Astrocyte (in vitro differentiated cells and primary cell): ENCODE data around the gene VAMP8. TPM values are rescaled to one million over a fixed set of nuclear protein-coding genes. Genes with fewer than 3 reads are reported as not detected.
"Not testable (repeated sequence)": the region's sequence is repeated elsewhere in the genome, so short reads cannot be mapped to it uniquely, and the experiment has no call there.

Experiments
- DNase-seq: peaks from one replicate; pipeline ENCODE4 v3.0.0-alpha.2; 2010; ENCODE audit warnings: low read depth
- FAIRE-seq: peaks from 2 replicates; lab custom pipeline; 2011; peaks lifted over from hg19 to GRCh38; lab: Jason Lieb, UNC
- H2AFZ ChIP-seq: 2 replicates; pipeline ENCODE4 v1.6.0; 2012; ENCODE audit warnings: low read depth, low read length, inconsistent platforms
- H3K27ac ChIP-seq: 2 replicates; pipeline ENCODE4 v1.5.1; 2011; ENCODE audit warnings: low read depth, low read length, inconsistent platforms
- H3K27me3 ChIP-seq: 2 replicates; pipeline ENCODE4 v1.6.0; 2011; ENCODE audit warnings: low read length, inconsistent platforms; ENCODE audit not compliant: insufficient read depth
- H3K36me3 ChIP-seq: 2 replicates; pipeline ENCODE4 v1.5.1; 2011; ENCODE audit warnings: low read length, inconsistent platforms; ENCODE audit not compliant: insufficient read depth
- H3K4me1 ChIP-seq: 2 replicates; pipeline ENCODE4 v1.5.1; 2011; ENCODE audit warnings: low read length, inconsistent platforms; ENCODE audit not compliant: insufficient read depth
- H3K4me2 ChIP-seq: 2 replicates; pipeline ENCODE4 v1.6.0; 2012; ENCODE audit warnings: low read length, inconsistent platforms
- H3K4me3 ChIP-seq: 2 replicates; pipeline ENCODE4 v1.5.1; 2011; ENCODE audit warnings: low read depth, mild to moderate bottlenecking, low read length, inconsistent platforms; ENCODE audit not compliant: insufficient read depth
- H3K79me2 ChIP-seq: 2 replicates; pipeline ENCODE4 v1.6.0; 2012; ENCODE audit warnings: mild to moderate bottlenecking, low read length, inconsistent platforms; ENCODE audit not compliant: insufficient read depth
- H3K9ac ChIP-seq: 2 replicates; pipeline ENCODE4 v1.6.0; 2012; ENCODE audit warnings: mild to moderate bottlenecking, low read length, inconsistent platforms
- H3K9me3 ChIP-seq: 2 replicates; pipeline ENCODE4 v1.5.1; 2012; ENCODE audit warnings: low read depth, mild to moderate bottlenecking, low read length, inconsistent platforms; ENCODE audit not compliant: insufficient read depth
- H4K20me1 ChIP-seq: 2 replicates; pipeline ENCODE4 v1.6.0; 2012; ENCODE audit warnings: low read length, inconsistent platforms; ENCODE audit not compliant: insufficient read depth
- H3K27ac Mint-ChIP-seq: one replicate; pipeline ENCODE4 v1.8.0; 2021; ENCODE audit warnings: mild to moderate bottlenecking, mixed read lengths; ENCODE audit not compliant: unreplicated experiment
- H3K27me3 Mint-ChIP-seq: one replicate; pipeline ENCODE4 v1.8.0; 2021; ENCODE audit warnings: low read depth, mixed read lengths; ENCODE audit not compliant: unreplicated experiment
- H3K36me3 Mint-ChIP-seq: one replicate; pipeline ENCODE4 v1.8.0; 2021; ENCODE audit warnings: low read depth, mixed read lengths; ENCODE audit not compliant: unreplicated experiment
- H3K4me1 Mint-ChIP-seq: one replicate; pipeline ENCODE4 v1.8.0; 2021; ENCODE audit warnings: low read depth, mixed read lengths; ENCODE audit not compliant: unreplicated experiment
- H3K4me3 Mint-ChIP-seq: one replicate; pipeline ENCODE4 v1.8.0; 2021; ENCODE audit warnings: mild to moderate bottlenecking, moderate library complexity, mixed read lengths; ENCODE audit not compliant: unreplicated experiment
- H3K9me3 Mint-ChIP-seq: one replicate; pipeline ENCODE4 v1.8.0; 2021; ENCODE audit warnings: mild to moderate bottlenecking, mixed read lengths; ENCODE audit not compliant: unreplicated experiment
- EZH2 ChIP-seq: IDR thresholded peaks from 2 replicates; pipeline ENCODE4 v1.6.1; 2012; ENCODE audit warnings: mild to moderate bottlenecking, low read length, inconsistent platforms; ENCODE audit not compliant: insufficient read depth
- total RNA-seq: library from RNA; stranded (reverse); gene quantifications from 2 replicates; pipeline ENCODE4 v1.2.1, GENCODE V29; 2021
- TF ChIP-seq, protein P1 (sequence below): IDR thresholded peaks from 2 replicates; pipeline ENCODE4 v1.5.1; 2011; ENCODE audit warnings: low read depth, mild to moderate bottlenecking, inconsistent platforms, low read length, moderate library complexity; ENCODE audit not compliant: insufficient read depth

VAMP8 gene
- total RNA-seq, 1 donor from 2014 or later, result 35.3 TPM

DNA sequence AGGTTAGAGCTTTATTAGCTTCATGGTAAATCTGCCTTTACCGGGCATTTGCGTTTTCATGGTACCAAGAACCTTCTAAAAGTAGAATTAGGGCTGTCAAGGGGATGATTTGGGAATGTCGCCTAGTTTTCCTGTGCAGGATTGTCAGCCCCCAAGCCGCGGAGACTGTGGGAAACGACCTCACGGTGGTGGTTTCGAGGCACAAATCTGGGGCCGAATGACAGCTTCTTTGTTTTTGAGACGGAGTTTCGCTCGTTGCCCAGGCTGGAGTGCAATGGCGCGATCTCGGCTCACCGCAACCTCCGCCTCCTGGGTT lies 38.0 kb downstream of the VAMP8 start:
- Histone ChIP-seq H3K4me2 (peak overlapping the region; percentile 85), H2AFZ (peak overlapping the region; percentile 82), H3K27ac (no peak overlapping the region), H3K9ac (peak overlapping the region; percentile 98), H3K79me2 (peaks cover 59% of the 10 kb centered on the region), H4K20me1 (peaks cover 28% of the 10 kb centered on the region), H3K36me3 (peaks cover 11% of the 10 kb centered on the region), H3K27me3 (no peaks in the 10 kb centered on the region), H3K9me3 (no peaks in the 10 kb centered on the region), H3K4me1 (peaks cover 18% of the 10 kb centered on the region), H3K4me3 (no peak overlapping the region)
- FAIRE-seq, result no peak
- DNase-seq, result no peak
- H3K4me1 Mint-ChIP-seq, result peaks cover 6% of the 10 kb centered on the region
- H3K4me3 Mint-ChIP-seq, result peak overlapping the region; percentile 91
- H3K9me3 Mint-ChIP-seq, result no peaks in the 10 kb centered on the region
- TF ChIP-seq, protein P1, sequence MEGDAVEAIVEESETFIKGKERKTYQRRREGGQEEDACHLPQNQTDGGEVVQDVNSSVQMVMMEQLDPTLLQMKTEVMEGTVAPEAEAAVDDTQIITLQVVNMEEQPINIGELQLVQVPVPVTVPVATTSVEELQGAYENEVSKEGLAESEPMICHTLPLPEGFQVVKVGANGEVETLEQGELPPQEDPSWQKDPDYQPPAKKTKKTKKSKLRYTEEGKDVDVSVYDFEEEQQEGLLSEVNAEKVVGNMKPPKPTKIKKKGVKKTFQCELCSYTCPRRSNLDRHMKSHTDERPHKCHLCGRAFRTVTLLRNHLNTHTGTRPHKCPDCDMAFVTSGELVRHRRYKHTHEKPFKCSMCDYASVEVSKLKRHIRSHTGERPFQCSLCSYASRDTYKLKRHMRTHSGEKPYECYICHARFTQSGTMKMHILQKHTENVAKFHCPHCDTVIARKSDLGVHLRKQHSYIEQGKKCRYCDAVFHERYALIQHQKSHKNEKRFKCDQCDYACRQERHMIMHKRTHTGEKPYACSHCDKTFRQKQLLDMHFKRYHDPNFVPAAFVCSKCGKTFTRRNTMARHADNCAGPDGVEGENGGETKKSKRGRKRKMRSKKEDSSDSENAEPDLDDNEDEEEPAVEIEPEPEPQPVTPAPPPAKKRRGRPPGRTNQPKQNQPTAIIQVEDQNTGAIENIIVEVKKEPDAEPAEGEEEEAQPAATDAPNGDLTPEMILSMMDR, result no peak
- no peak for TF ChIP-seq EZH2
- no peaks in the 10 kb centered on the region for H3K36me3 Mint-ChIP-seq
- no peaks in the 10 kb centered on the region for H3K27me3 Mint-ChIP-seq
- H3K27ac Mint-ChIP-seq, result no peak overlapping the region

DNA sequence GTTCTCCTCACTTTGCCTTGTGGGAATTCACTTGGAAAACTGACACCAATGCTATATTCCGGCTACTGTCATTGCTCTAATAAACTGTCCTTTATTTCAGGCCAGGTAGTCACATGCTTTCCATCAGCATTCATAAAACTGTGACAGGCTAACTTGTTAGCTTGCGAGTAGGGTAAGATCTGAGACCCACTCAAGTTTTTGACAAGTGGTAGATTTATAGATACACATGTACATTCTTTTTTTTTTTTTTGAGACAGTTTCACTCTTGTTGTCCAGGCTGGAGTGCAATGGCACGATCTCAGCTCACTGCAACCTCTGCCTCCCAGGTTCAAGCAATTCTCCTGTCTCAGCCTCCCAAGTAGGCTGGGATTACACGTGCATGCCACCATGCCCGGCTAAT lies 40.3 kb downstream of the VAMP8 start:
- H3K9me3 Mint-ChIP-seq, H3K9me3 ChIP-seq, H3K4me3 ChIP-seq, H2AFZ ChIP-seq, DNase-seq, H3K27me3 Mint-ChIP-seq, H3K27me3 ChIP-seq, H3K27ac Mint-ChIP-seq, H3K27ac ChIP-seq, H3K4me1 ChIP-seq, FAIRE-seq, H3K36me3 Mint-ChIP-seq, H3K4me1 Mint-ChIP-seq: not testable (repeated sequence)
- peak overlapping the region; percentile 98 for H3K9ac ChIP-seq
- peaks cover 36% of the 10 kb centered on the region for H4K20me1 ChIP-seq
- peak overlapping the region; percentile 91 for H3K4me3 Mint-ChIP-seq
- peaks cover 29% of the 10 kb centered on the region for H3K36me3 ChIP-seq
- H3K79me2 ChIP-seq, result peaks cover 54% of the 10 kb centered on the region
- peak overlapping the region; percentile 85 for H3K4me2 ChIP-seq

DNA sequence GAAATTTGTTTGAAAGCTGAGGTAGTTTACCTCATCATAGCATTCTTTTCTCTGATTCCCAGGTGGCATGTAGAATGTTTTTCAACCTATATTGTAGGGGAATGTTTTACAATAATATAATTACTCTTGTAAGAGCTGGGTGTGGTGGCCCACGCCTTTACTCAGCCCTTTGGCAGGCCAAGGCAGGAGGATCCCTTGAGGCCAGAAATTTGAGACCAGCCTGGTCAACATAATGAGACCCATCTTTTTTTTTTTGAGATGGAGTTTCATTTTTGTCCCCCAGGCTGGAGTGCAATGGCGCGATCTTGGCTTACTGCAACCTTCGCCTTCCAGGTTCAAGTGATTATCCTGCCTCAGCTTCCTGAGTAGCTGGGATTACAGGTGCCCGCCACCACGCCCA lies 42.2 kb downstream of the VAMP8 start:
- Histone ChIP-seq H3K4me2 (no peak overlapping the region), H3K4me1 (peaks cover 9% of the 10 kb centered on the region), H4K20me1 (peaks cover 50% of the 10 kb centered on the region), H3K9ac (no peak overlapping the region), H3K79me2 (peaks cover 58% of the 10 kb centered on the region), H3K9me3 (no peaks in the 10 kb centered on the region), H3K4me3 (no peak overlapping the region), H2AFZ (no peak overlapping the region), H3K27ac (no peak overlapping the region), H3K27me3 (no peaks in the 10 kb centered on the region), H3K36me3 (peaks cover 45% of the 10 kb centered on the region)
- peaks cover 11% of the 10 kb centered on the region for H3K36me3 Mint-ChIP-seq
- DNase-seq (no peak), FAIRE-seq (no peak)
- H3K4me3 Mint-ChIP-seq, result no peak overlapping the region
- no peak overlapping the region for H3K27ac Mint-ChIP-seq
- peaks cover 5% of the 10 kb centered on the region for H3K4me1 Mint-ChIP-seq
- no peaks in the 10 kb centered on the region for H3K9me3 Mint-ChIP-seq
- TF ChIP-seq, protein P1, result no peak
- no peak for TF ChIP-seq EZH2
- no peaks in the 10 kb centered on the region for H3K27me3 Mint-ChIP-seq
